GM18517 (cell line): ENCODE data around the gene PHOX2A.

ENCODE experiments used
- ATAC-seq: cut with Tn5 transposase; IDR thresholded peaks from one replicate; pipeline ENCODE4 v1.9.1; 2021; ENCODE audit warnings: mild to moderate bottlenecking, moderate library complexity; ENCODE audit not compliant: unreplicated experiment

PHOX2A gene

GRCh38 chr11:72235351-72236057 lies 8.5 kb downstream of the PHOX2A start:
- no peak for ATAC-seq

- ATAC-seq, result no peak
Measured at GRCh38 chr11:72234920-72235319, 9.1 kb downstream of the PHOX2A start.

GRCh38 chr11:72234514-72234830 lies 9.5 kb downstream of the PHOX2A start:
- no peak for ATAC-seq

- ATAC-seq, result no peak
Measured at GRCh38 chr11:72233773-72234513, 10.0 kb downstream of the PHOX2A start.

- no peak for ATAC-seq
Measured at GRCh38 chr11:72233056-72233772, 10.8 kb downstream of the PHOX2A start.

GRCh38 chr11:72232260-72233055 lies 11.5 kb downstream of the PHOX2A start:
- no peak for ATAC-seq

- ATAC-seq, result no peak
Measured at GRCh38 chr11:72231396-72232259, 12.3 kb downstream of the PHOX2A start.

GRCh38 chr11:72230764-72231365 lies 13.1 kb downstream of the PHOX2A start:
- no peak for ATAC-seq

GRCh38 chr11:72229925-72230763 lies 13.8 kb downstream of the PHOX2A start:
- no peak for ATAC-seq

GRCh38 chr11:72229336-72229924 lies 14.5 kb downstream of the PHOX2A start:
- no peak for ATAC-seq

- no peak for ATAC-seq
Measured at GRCh38 chr11:72228844-72229231, 15.1 kb downstream of the PHOX2A start.

- no peak for ATAC-seq
Measured at GRCh38 chr11:72228229-72228843, 15.6 kb downstream of the PHOX2A start.

GRCh38 chr11:72227316-72228228 lies 16.4 kb downstream of the PHOX2A start:
- no peak for ATAC-seq

- ATAC-seq, result no peak
Measured at GRCh38 chr11:72226701-72227100, 17.3 kb downstream of the PHOX2A start.

GRCh38 chr11:72225411-72225951 lies 18.5 kb downstream of the PHOX2A start:
- no peak for ATAC-seq

GRCh38 chr11:72224564-72225410 lies 19.2 kb downstream of the PHOX2A start, which contains the start of gene INPPL1:
INPPL1 (plus strand) TSS chr11:72224767; CDS start chr11:72224985, 218 bp downstream.
- ATAC-seq, result no peak
